NCI-H1436 (cell line): ENCODE data around the gene MGAT5B.
"Not testable (repeated sequence)": the region's sequence is repeated elsewhere in the genome, so short reads cannot be mapped to it uniquely, and the experiment has no call there.

Source experiments
- DNase-seq: peaks from one replicate; lab custom pipeline; 2025; lab: John Stamatoyannopoulos, UW

Gene MGAT5B

DNA sequence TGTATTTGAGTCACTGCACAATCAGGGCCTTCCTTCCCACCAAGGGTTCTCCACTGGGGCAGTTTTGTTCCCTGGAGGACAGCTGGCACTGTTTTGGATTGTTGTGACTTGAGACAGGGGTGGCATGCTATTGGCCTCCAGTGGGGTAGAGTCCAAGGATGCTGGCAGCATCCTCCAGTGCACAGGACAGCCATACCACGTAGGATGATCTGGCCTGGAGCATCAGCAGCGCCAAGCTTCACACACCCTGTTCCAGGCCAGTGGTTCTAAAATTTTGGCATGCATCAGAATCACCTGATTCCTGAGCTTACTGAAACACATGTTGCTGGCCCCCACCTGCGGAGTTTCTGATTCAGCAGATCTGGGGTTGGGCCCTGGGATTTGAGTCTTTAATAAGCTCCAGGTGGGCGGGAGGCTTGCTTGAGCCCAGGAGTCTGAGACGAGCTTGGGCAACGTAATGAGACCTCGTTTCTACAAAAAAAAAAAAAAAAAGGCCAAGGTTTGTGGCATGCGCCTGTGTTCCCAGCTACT lies 83.2 kb downstream of the MGAT5B start:
- DNase-seq = no peak

- DNase-seq = no peak
These were observed 84.2 kb downstream of the MGAT5B start for GRCh38 chr17:76952402-76952801.

DNA sequence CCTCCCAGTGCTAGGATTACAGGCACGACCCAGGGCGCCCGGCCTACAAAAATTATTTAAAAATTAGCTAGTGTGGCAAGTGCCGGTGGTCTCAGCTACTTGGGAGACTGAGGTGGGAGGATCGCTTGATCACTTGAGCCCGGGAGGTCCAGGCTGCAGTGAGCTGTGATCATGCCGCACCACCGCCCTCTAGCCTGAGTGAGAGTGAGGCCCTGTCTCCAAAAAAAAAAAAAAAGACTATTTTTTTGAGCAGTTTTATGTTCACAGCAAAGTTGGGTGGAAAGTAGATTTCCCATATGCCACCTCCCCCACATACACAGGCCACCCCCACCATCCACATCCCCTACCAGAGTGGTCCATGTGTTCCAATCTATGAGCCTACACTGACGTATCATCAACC lies 84.9 kb downstream of the MGAT5B start:
- no peak for DNase-seq

GRCh38 chr17:76953946-76954345 lies 85.7 kb downstream of the MGAT5B start:
- no peak for DNase-seq

- no peak for DNase-seq
These were observed 87.0 kb downstream of the MGAT5B start for GRCh38 chr17:76955191-76955590.

DNA sequence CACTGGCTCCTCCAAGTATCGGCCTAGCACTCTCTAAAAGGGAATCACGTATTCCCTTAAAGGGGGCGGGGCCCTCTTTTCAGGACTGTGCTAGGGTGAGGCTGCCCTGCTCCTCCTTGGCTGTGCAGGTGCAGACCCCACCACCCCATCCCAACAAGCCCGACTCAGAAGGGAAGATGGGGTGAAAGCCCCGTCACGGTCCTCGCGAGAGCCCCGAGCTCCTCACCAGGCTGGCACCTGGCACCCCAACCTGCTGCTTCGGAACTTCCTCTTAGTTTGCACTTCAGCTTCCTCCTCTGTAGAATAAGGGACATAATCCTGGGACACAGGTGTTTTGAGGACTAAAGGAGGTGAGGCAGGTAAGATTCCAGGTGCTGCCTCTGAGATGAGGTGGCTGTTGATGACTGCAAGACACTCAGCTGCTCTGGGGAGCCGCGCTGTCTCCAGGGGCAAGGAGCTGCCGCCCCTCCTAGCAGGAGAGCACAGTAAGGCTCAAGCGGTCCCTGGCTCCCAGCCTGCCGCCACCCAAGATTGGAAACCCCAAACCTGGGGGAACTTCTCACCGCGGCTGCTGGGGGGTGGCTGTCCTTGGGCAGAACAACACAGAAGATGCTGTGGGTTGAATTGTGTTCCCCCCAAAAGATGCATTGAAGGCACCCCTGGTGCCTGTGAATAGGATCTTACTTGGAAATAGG lies 88.8 kb downstream of the MGAT5B start:
- no peak for DNase-seq

- peak; percentile 51 for DNase-seq
These were observed 89.7 kb downstream of the MGAT5B start for GRCh38 chr17:76957678-76958464.

GRCh38 chr17:76958974-76959373 lies 90.8 kb downstream of the MGAT5B start:
- DNase-seq = no peak

- no peak for DNase-seq
These were observed 93.7 kb downstream of the MGAT5B start for GRCh38 chr17:76961869-76962268.

DNA sequence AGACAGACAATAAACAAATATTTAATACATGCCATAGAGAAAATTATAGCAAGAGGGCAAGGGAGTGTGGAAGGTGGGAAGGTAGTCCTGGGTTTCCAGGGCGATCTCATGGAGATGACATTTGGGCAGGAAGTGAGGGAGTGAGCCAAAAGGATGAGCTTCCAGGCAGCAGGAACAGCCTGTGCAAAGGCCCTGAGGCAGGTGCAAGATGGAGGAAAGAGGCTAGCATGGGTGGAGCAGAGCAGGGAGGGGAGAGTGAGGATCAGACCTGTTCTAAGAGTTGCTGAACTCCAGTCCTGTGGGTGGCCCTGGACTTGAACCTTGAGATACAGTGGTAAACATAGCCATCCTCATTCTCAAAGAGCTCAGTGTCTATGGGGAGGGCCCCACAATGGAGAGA lies 94.7 kb downstream of the MGAT5B start:
- DNase-seq = no peak

DNA sequence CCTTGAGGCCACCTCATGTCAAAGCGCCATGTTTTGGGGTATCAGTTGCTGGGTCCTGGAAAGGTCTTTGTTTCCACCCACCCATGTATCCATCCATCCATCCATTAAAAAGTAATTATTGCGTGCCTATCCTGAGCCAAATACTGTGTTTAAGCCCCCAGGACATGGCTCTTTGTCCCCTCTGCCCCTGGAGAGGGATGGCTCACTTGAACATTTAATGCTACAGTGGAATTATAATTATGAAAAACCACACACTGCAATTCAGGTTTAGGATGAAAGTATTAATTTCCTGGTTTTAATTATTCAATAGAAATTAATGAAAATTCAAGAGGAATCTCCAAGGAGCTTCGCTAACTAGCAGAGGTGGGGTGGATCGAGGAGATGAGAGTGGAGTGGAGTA lies 97.8 kb downstream of the MGAT5B start:
- DNase-seq = no peak

GRCh38 chr17:76966486-76967181 lies 98.4 kb downstream of the MGAT5B start:
- no peak for DNase-seq

GRCh38 chr17:76967762-76968161 lies 99.6 kb downstream of the MGAT5B start:
- no peak for DNase-seq

DNA sequence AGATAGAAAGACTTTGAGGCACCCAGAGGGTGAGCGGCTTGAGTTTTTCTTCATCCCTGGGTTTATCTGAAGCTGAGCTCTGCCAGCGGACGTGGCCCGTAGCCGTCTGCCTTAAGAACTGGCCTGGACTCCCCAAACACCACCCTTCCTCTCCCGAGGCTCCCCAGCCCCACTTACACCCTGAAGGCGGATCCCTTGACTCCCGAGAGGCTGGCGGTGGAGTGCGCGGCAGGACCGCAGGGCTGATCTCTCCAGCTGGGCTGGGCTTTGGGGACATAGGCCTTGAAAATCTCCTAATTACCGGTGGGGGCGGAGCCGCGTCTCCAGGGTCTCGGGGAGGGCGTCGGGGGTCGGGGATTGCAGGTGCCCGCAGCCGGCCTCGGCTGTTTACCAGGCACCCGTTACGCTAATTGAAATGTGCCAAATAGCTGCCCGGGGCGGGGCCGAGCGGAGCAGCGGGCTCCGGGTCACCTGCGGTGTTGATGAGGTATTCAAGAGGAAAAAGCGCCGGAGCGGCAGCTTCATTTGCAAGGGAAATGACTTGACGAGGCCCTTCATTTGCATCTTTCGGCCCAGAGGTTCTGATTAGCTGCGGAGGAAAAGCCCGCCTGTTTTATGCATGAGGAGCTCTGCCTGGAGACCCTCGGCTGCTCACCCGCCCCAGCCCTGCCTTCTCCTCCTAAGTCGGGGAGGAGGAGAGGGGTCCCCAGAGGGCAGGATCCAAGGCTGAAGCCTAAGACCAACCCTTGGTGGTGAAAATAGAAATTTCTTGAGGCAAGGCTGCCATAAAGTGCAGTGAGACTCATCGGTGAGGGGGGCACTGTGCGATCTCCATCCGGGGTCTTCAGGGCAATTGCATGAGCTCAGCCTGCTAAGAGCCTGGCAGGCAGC lies 100.7 kb downstream of the MGAT5B start:
- DNase-seq = peak; percentile 99

DNA sequence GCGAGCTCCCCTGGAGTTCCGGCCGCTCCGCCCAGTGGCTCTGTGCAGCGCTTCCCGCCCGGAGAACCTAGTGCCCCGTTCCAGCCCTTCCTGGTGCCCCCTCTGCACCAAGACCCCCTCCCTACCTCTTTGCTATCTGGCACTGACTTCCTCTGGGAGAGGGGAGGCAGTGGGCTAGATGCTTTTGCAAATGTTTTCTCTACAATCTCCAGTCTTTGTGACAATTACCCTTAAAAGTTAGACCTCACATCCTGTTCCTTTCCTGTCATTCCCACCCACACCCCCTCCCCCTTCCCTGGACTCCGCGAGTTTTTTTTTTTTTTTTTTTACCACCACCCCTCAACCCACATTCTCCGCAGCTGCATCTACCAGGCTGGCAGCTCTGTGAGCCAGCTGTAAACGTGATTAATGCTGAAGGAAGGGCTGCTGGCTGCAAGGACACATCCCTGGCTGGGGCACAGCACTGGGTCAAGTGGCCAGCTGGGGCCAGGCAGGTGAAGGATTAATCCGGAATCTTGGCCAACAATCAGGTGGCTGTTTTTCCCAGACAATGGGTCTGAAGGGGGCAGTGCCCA lies 101.5 kb downstream of the MGAT5B start:
- no peak for DNase-seq

- DNase-seq = peak; percentile 40
These were observed 102.0 kb downstream of the MGAT5B start for GRCh38 chr17:76970228-76970627.

GRCh38 chr17:76972046-76972641 lies 103.9 kb downstream of the MGAT5B start:
- peak; percentile 43 for DNase-seq

DNA sequence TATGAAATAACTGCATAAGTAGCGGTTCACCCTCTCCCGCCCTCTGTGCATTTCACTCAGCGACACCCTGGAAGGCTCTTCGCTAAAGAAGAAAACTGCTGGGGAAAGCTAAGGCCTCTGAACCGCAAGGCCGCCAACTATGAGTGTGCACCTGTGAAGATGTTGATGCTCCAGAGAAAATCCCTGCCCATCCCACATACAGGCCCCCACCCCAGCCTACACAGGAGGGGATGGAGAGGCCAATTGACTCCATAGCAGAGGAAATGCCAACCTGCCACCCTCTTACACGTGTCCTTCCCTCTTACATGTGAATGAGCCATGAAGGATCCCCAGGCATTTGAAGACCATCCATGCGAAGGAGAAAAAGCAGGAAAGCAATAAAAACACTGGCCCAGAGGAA lies 104.8 kb downstream of the MGAT5B start:
- no peak for DNase-seq

- no peak for DNase-seq
These were observed 106.5 kb downstream of the MGAT5B start for GRCh38 chr17:76974721-76975120.

GRCh38 chr17:76978050-76978449 lies 109.8 kb downstream of the MGAT5B start:
- not testable (repeated sequence) for DNase-seq
